Lower lobe of right lung (tissue), 2 donors: ENCODE results near the gene NAV2. TPM values are rescaled to one million over a fixed set of nuclear protein-coding genes. Genes with fewer than 3 reads are reported as not detected.

Experiments
- ATAC-seq, 2 donors: fragments of 200-7000 bp; cut with Tn5 transposase; one replicate each; pipeline ENCODE4 v1.9.1; 2020 to 2022; ENCODE audit warnings: mild to moderate bottlenecking in 2 of 2, moderate library complexity in 2 of 2
- DNase-seq: peaks from one replicate; pipeline ENCODE4 v3.0.0-alpha.2; 2020
- H3K27ac ChIP-seq: fragments of 200-600 bp; one replicate; pipeline ENCODE4 v1.8.0; 2022
- H3K27me3 ChIP-seq: fragments of 200-600 bp; one replicate; pipeline ENCODE4 v1.8.0; 2022; ENCODE audit warnings: low read depth
- H3K36me3 ChIP-seq: fragments of 200-600 bp; one replicate; pipeline ENCODE4 v1.8.0; 2022; ENCODE audit warnings: mild to moderate bottlenecking
- H3K4me1 ChIP-seq: fragments of 200-600 bp; one replicate; pipeline ENCODE4 v1.8.0; 2022
- H3K4me3 ChIP-seq: fragments of 200-600 bp; one replicate; pipeline ENCODE4 v1.8.0; 2022; ENCODE audit warnings: mild to moderate bottlenecking
- H3K9me3 ChIP-seq: fragments of 200-600 bp; one replicate; pipeline ENCODE4 v1.8.0; 2022
- CTCF ChIP-seq: fragments of 200-600 bp; IDR thresholded peaks from one replicate; pipeline ENCODE4 v1.8.0; 2022; ENCODE audit warnings: antibody characterized with exemption, mild to moderate bottlenecking
- intact Hi-C: fragments of 100-400 bp; cut with DNase I; formaldehyde crosslinking; loops from one replicate; pipeline ENCODE4 v1.11.0; 2022
- total RNA-seq: library from RNA; stranded (reverse); fragmentation: NEBNext Ultra II Directional; extraction: Animal tissue kit (Norgen Biotek cat#: 25700); gene quantifications from one replicate; pipeline ENCODE4 v1.2.1, GENCODE V29; 2021
- donor health status: DM: no; HTN: yes; CAD: no; lungs with severe emphysema.

The NAV2 gene
- total RNA-seq, 1 donor from 2014 or later: 36.9 TPM

DNA sequence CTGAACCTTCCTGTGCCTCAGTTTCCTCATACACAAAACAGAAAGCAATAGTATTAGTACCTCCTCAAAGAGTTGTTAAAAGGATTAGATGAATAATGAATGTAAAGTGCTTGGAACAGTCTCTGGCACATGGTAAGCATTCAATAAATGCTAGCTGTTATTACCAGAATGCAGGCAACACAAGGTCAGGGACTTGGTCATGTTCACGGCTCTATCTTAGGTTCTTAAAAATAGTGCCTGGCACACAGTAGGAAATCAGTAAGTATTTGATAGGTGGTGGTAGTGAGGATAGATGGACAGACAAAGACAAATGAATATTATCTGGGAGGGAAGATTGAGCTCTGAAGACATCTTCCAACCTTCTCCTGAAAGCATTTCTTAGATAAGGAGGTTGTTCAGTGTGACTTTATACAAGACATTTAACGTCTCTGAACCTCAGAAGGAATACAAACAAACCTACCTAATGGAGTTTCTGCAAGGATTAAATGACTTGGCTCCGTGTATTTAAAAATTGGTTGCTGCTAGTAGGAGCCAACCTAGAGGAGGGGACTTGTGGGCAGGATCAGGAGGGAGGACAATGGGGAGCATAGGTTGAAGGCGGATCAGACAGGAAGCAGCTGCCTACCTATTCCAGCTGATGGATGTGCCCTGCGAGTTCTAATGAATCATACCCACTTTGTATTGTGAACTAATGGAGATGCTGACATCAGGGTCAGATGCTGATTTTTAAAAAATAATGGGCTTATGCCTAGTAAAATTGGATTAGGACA lies 353.6 kb downstream of the NAV2 start:
- TF ChIP-seq CTCF: no peak
- Histone ChIP-seq H3K27me3 (no peaks in the 10 kb centered on the region), H3K4me1 (no peaks in the 10 kb centered on the region), H3K4me3 (no peak overlapping the region), H3K36me3 (peaks cover 17% of the 10 kb centered on the region), H3K27ac (no peak overlapping the region), H3K9me3 (no peaks in the 10 kb centered on the region)
- DNase-seq (no peak), ATAC-seq (no peak)
- intact Hi-C loops: no loop called here

DNA sequence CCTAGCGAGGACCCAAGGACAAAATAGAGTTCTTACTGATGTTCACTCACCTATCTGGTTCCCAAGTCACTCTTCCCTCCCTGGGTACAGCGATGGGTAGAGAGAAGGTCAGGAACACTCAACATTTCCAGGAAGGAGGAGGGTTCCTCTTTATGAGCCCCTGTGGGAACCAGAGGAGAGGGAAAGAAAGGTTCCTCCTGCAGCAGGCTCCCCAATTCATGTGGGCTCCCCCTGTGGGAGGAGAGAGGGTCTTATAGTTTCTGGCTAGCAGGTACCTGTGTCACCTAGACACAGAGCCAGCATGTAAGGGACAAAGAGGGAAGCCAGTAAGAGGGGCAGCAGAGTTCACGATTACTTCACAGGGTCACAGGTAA lies 354.1 kb downstream of the NAV2 start:
- no peak for DNase-seq
- H3K4me3 ChIP-seq: no peak overlapping the region
- no peaks in the 10 kb centered on the region for H3K4me1 ChIP-seq
- no peak for TF ChIP-seq CTCF
- H3K27ac ChIP-seq: no peak overlapping the region
- H3K9me3 ChIP-seq: no peaks in the 10 kb centered on the region
- peaks cover 17% of the 10 kb centered on the region for H3K36me3 ChIP-seq
- intact Hi-C loops: no loop called here
- H3K27me3 ChIP-seq: no peaks in the 10 kb centered on the region
- ATAC-seq: no peak

DNA sequence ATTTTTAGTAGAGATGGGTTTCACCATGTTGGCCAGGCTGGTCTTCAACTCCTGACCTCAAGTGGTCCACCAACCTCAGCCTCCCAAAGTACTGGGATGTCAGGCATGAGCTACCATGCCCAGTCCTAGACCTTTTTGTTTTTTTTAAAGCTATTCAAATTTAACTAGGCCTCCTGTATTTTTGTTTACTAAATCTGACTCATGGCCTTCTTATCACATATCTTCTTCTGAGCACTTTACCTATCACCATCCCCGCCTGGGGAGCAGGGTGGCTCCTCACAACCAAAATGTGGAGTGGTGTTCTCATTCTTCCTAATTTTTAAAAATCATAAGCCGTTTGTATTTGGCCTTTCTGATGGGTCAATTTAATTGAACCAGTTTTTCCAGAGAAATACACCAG lies 355.0 kb downstream of the NAV2 start:
- H3K4me3 ChIP-seq: no peak overlapping the region
- no peaks in the 10 kb centered on the region for H3K27me3 ChIP-seq
- H3K9me3 ChIP-seq: no peaks in the 10 kb centered on the region
- H3K27ac ChIP-seq: no peak overlapping the region
- no peak for DNase-seq
- TF ChIP-seq CTCF: no peak
- peaks cover 17% of the 10 kb centered on the region for H3K36me3 ChIP-seq
- ATAC-seq: no peak
- no peaks in the 10 kb centered on the region for H3K4me1 ChIP-seq
- intact Hi-C loops: no loop called here

GRCh38 chr11:20068691-20069090 lies 356.1 kb downstream of the NAV2 start:
- Histone ChIP-seq H3K36me3 (peaks cover 17% of the 10 kb centered on the region), H3K4me1 (no peaks in the 10 kb centered on the region), H3K27me3 (no peaks in the 10 kb centered on the region), H3K27ac (no peak overlapping the region), H3K4me3 (no peak overlapping the region), H3K9me3 (no peaks in the 10 kb centered on the region)
- intact Hi-C loops: no loop called here
- DNase-seq: no peak
- ATAC-seq: no peak
- TF ChIP-seq CTCF: no peak

DNA sequence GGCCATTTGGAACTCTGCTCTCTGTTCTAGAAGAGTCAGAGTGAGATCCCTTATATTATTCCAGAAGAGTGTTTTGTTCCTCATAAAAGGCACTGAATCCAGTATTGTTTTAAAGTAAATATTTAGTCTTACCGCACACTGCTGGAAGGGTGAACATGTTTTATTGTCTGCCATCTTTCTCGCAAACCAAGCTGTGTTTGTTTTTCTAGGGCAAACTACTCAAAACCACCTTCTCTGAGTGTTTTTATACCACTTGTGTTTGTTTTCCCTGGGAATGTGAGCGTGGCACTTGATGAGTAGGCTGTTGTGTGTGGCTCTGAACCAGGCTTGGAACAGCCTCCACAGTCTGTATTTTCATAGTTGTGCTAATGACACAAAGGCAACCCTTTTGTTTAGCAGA lies 357.8 kb downstream of the NAV2 start:
- no peak for DNase-seq
- peak; percentile 85 to 94 for ATAC-seq
- H3K27ac ChIP-seq: no peak overlapping the region
- H3K36me3 ChIP-seq: peaks cover 17% of the 10 kb centered on the region
- H3K4me1 ChIP-seq: no peaks in the 10 kb centered on the region
- H3K9me3 ChIP-seq: no peaks in the 10 kb centered on the region
- no peak overlapping the region for H3K4me3 ChIP-seq
- intact Hi-C loops: no loop called here
- TF ChIP-seq CTCF: no peak
- no peaks in the 10 kb centered on the region for H3K27me3 ChIP-seq
